NCI-H2171 treated with DMSO at 0.1 percent for 48 hours (cell line): Measurements from ENCODE around the gene U2AF1L4.

ENCODE experiments used
- DNase-seq: peaks from one replicate; lab custom pipeline; 2025; lab: John Stamatoyannopoulos, UW

U2AF1L4 gene, protein sequence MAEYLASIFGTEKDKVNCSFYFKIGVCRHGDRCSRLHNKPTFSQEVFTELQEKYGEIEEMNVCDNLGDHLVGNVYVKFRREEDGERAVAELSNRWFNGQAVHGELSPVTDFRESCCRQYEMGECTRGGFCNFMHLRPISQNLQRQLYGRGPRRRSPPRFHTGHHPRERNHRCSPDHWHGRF

GRCh38 chr19:35745328-35746086, at the start of gene U2AF1L4, which contains the start of gene PSENEN:
Gene U2AF1L4, minus strand, starts transcription at chr19:35745418. Its CDS starts 27 bp downstream, at chr19:35745391.
Gene PSENEN, plus strand, starts transcription at chr19:35745651. Its CDS starts 280 bp downstream, at chr19:35745931.
- peak; percentile 97 for DNase-seq

DNA sequence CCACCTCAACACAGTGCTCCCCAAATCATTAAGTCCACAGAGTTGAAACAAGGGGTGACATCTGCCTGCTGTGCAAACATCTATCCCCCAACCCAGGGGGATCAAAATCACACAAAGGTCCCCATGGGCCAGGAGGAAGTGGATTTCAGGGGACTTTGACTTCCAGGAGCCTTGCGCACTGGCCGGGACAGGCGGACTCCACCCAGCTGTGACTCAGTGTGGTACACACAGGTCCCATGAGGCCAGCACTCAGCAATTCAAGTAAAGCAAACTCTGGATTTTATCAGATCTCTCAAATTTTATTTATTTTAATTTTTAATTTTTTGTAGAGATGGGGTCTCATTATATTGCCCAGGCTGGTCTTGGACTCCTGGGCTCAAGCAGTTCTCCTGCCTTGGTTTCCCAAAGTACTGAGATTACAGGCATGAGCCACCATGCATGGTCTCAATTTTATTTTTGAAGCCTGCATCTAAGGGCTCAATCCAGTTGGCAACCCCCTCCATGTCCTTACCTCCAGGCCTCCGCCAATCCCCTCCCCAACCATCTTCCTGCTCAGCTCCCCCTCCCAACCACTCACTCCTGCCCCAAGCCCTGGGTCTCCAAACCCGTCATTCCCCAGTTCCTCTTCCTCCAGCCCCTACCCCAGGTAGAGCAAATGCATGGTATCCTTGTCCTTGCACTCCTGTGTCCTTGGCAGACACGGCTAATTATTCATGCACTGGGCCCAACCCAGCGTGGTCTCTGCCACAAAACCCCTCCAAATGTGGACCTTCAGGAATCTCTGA, 48.4 kb upstream of the U2AF1L4 start:
- DNase-seq = no peak

DNA sequence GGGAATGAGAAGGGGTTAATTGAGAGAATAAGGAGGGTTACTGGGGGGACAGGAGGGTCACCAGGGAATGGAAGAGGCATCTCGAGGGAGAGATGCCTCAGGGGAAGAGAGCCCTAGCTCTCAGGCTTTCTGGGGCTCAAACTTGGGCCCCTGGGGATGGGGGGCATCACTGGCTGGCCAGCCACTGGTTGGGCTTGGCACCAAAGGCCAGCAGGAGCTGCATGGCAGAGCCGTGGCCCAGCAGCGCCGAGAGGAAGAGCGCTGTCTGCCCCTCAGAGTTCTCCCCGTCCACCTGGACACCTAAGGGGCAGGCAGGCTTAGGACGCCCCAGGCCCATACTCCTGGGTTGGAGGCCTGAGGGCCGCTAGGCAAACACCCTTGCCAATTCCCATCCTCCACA, 47.7 kb upstream of the U2AF1L4 start:
- DNase-seq = no peak

DNA sequence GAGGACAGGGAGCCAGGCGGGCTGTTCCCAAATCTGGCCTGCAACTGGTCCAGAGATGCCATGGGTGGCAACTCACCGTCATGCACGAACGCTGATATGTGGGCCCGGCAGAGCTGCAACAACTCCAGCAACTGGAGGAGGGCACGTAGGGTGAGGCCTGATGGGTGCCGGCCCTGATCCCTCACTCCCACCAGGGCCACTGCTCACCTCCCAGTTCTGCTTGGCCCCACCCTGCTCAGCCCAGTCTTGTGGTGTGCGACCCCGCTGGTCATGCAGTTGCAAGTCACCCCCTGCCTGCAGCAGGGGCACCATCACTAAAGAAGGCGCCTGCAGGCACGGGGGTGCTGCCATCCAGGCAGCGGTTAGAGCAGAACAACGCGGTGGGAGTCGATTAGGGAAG, 47.1 kb upstream of the U2AF1L4 start:
- DNase-seq = no peak

DNA sequence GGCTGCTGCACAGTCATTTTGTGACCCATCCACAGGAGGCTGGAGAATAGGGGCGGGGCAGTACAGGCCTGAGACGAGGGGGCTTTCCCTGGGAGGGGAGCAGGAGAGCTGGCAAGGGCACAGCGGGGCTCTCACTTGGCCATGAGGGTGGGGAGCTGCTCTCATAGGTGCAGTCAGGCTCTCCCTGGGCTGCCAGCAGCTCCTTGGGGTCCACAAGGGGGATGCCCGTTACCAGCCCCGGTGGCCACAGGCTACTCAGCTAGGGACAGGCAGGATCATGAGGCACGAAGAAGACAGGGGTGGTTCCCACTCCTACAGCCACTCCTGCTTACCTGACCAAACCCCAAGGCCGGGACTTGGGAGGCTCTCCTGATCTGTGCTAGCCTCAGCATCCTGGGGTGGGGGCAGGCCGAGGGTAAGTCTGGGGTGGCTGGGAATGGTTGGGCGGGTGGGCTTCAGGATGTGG, 46.6 kb upstream of the U2AF1L4 start:
- DNase-seq = no peak

- no peak for DNase-seq
These were observed 46.0 kb upstream of the U2AF1L4 start for GRCh38 chr19:35790981-35791813.

DNA sequence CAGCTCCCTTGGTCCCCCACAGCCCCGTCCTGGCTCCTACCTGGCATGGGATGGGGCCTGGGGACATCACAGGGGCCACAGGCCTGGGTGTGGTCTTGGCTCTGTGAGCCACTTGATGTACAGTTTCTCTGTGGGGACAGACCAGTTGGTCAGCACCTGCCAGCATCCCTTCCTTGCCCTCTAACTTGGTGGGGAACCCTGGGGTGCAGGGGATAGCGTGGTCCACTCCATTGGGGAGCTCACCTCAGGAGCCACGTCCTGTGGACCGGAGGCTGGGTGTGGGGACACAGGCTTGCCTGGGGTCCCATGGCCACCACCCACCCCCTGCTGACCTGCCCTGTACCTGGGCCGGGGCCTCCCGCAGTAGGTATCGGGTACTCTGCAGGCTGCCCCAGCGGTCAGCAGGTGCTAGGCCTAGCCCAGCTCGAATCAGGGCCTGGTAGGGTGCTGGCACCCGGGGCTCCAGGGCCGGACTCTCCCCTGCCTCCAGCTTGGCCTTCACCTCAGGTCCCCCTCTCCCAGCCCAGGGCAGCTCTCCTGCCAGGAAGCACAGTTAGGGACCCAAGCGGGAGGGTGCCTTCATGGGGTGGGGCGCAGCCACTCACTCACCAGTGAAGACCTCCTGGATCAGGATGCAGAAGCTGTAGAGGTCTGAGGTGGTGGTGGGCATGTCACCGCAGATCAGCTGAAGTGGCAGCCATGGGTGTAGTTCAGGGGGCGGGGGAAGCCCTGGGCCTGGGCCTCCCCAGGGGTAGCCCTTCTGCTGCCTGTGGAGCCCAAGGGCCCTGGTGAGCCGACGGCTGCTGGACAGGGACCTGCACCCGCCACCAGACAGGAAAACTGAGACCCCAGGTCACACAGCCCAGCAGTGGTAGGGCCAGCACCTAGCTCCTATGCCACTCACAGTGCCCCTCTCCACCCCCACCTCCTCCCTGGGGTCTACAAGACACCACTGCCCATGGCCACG, 45.0 kb upstream of the U2AF1L4 start:
- no peak for DNase-seq

- no peak for DNase-seq
These were observed 44.2 kb upstream of the U2AF1L4 start for GRCh38 chr19:35789195-35789977.

- DNase-seq = no peak
These were observed 43.2 kb upstream of the U2AF1L4 start for GRCh38 chr19:35788205-35788960.

DNA sequence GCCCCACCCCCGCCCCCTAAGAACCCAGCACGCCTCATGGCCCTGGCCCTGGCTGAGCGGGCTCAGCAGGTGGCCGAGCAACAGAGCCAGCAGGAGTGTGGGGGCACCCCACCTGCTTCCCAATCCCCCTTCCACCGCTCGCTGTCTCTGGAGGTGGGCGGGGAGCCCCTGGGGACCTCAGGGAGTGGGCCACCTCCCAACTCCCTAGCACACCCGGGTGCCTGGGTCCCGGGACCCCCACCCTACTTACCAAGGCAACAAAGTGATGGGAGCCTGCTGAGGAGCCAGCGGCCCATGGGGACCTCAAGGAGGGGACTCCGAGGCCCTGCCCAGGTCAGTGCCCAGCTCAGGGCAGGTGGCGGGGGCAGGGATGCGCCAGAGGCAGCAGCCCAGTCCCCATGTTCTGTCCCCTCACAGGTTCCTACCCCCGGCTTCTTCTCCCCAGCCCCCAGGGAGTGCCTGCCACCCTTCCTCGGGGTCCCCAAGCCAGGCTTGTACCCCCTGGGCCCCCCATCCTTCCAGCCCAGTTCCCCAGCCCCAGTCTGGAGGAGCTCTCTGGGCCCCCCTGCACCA, 42.1 kb upstream of the U2AF1L4 start:
- no peak for DNase-seq

DNA sequence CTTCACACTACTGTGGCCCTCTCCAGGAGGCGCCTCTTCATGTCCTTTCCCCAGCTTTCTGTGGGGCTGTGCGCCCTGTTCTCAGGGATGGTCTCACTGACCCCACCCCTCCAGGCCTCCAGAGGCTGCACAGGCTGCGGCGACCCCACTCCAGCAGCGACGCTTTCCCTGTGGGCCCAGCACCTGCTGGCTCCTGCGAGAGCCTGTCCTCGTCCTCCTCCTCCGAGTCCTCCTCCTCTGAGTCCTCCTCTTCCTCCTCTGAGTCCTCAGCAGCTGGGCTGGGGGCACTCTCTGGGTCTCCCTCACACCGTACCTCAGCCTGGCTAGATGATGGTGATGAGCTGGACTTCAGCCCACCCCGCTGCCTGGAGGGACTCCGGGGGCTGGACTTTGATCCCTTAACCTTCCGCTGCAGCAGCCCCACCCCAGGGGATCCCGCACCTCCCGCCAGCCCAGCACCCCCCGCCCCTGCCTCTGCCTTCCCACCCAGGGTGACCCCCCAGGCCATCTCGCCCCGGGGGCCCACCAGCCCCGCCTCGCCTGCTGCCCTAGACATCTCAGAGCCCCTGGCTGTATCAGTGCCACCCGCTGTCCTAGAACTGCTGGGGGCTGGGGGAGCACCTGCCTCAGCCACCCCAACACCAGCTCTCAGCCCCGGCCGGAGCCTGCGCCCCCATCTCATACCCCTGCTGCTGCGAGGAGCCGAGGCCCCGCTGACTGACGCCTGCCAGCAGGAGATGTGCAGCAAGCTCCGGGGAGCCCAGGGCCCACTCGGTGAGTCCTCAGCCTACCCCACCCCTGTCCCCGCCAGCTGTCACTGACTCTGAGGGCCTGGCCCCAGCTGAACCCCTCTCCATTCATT, 41.3 kb upstream of the U2AF1L4 start:
- DNase-seq = peak; percentile 72

DNA sequence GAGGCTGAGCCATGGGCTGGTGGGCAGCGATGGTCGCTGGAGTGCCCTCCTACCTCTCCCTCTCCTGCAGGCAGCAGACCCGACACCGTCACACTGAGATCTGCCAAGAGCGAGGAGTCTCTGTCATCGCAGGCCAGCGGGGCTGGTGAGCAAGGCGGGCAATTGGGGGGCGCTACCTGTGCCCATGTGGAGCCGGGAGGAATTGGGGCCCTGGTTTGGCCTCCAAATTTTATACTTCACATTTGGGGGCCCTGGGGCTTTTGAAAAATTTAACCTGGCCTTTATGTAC, 40.1 kb upstream of the U2AF1L4 start:
- no peak for DNase-seq

DNA sequence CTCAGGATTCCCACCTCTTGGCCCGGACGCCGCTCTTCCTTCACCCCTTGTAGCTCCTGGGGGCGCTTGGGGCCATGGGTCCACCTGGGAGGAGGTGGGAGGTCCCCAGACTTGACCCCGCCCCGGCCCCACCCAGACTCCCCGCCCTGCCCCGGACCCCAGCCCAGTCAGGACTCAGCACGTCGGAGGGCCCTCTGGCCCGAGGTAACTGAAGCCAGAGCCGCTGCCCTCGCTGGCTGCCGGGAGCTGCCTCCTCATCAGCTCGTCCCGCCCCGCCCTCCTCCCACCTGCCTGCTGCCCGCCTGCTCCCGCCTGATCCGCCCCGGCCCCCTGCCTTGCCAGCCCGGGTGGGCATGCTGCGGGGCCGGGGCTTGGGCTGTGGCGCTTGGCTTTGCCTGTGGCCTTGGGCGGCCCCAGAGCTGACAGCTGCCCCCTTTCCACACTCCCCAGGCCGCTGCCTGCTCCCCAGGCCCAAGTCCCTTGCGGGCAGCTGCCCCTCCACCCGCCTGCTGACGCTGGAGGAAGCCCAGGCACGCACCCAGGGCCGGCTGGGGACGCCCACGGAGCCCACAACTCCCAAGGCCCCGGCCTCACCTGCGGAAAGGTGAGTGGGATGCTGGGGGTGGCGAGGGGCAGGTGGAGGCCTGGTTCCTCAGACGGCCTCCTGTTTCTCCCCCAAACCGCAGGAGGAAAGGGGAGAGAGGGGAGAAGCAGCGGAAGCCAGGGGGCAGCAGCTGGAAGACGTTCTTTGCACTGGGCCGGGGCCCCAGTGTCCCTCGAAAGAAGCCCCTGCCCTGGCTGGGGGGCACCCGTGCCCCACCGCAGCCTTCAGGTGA, 39.5 kb upstream of the U2AF1L4 start:
- DNase-seq = no peak

DNA sequence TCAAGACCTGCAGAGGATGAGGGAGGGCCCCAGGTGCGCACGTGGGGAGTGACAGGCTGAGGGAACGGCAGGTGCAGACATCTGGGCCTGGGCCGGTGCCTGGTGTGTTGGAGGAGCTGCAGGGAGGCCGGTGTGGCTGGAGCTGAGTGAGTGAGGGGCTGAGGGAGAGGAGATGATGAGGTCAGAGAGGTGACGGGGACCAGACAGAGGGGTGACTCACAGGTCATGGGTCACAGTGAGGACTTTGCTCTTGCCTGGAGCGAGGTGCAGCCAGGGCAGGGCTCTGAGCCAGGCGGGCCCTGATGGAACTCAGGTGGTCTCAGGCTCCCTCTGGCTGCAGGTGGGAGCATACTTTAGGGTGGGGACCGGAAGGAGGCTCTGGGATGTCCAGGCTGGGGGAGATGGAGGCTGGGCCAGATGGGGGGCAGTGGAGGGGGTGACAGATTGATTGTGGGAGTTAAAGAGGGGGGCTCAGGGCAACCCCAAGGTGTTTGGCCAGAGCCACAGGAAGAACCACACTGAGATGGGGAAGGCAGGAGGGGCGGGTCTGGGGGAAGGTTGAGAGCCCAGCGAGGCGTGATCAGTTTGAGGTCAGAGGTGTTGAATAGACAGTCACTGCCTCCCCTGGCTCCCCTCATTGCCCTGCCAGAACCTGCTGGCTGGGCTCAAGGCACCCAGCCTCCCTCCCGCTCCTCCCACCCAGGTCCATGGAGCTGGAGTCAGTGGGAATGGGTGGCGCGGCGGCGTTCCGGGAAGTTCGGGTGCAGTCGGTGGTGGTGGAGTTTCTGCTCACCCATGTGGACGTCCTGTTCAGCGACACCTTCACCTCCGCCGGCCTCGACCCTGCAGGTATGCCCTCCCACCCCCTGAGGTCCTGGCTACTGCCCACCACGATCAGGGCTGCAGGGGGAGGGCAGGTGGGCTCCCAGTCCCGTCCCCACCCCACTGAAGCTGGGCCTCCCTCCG, 38.5 kb upstream of the U2AF1L4 start:
- no peak for DNase-seq

DNA sequence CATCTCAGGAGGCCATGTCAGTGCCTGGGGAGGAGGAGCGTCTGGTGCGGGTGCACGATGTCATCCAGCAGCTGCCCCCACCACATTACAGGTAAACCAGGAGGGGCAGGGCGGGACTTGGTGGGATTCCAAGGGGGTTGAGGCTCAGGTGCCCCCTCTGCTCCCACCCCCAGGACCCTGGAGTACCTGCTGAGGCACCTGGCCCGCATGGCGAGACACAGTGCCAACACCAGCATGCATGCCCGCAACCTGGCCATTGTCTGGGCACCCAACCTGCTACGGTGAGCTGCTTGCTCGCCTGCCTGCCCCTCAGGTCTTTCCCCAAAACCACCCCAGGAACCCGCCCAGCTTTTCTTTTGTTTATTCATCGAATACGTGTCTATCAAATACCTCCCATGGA, 37.4 kb upstream of the U2AF1L4 start:
- no peak for DNase-seq

DNA sequence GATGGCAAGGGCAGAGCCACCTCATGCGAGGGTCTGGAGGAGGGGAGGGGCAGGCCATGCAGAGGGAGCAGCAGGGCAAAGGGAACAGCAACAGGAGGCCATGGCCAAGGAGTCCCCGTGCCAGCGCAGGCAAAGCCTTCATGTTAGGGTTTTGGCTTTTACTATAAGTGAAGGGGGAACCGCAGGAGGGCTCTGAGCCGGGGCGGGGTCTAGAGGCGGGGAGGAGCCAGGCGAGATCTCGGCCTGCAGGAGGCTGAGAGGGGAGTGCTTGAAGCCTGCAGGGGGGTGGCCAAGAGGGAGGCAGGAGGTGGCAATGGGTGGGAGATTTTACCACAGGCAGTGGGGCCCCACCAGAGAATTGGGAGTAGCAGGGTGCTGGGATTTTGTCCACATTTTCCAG, 36.4 kb upstream of the U2AF1L4 start:
- DNase-seq = no peak
